HepG2 (cell line): ENCODE results near the gene PXYLP1. TPM values are rescaled to one million over a fixed set of nuclear protein-coding genes. Genes with fewer than 3 reads are reported as not detected.

Experiments
- AHDC1 ChIP-seq: sonication (generic); formaldehyde crosslinking; IDR thresholded peaks from 2 replicates; pipeline ENCODE4 v1.5.1; 2020; ENCODE audit warnings: mild to moderate bottlenecking, missing genetic modification reagents, borderline replicate concordance
- MIXL1 ChIP-seq: IDR thresholded peaks from 2 replicates; pipeline ENCODE4 v1.6.1; 2016
- NCOR1 ChIP-seq: fragments of 200-600 bp; sonication (generic); IDR thresholded peaks from 2 replicates; pipeline ENCODE4 v1.7.0; 2017; ENCODE audit warnings: antibody characterized with exemption, low read length, borderline replicate concordance
- NKX3-1 ChIP-seq: sonication (generic); formaldehyde crosslinking; IDR thresholded peaks from 2 replicates; pipeline ENCODE4 v1.5.0; 2020; ENCODE audit warnings: missing genetic modification reagents
- PHF8 ChIP-seq: sonication (generic); formaldehyde crosslinking; IDR thresholded peaks from 2 replicates; pipeline ENCODE4 v1.5.0; 2020; ENCODE audit warnings: missing genetic modification reagents
- RFXANK ChIP-seq: IDR thresholded peaks from 2 replicates; pipeline ENCODE4 v1.6.1; 2016
- RXRA ChIP-seq: sonication (generic); formaldehyde crosslinking; IDR thresholded peaks from 2 replicates; pipeline ENCODE4 v1.5.1; 2020; ENCODE audit warnings: missing genetic modification reagents
- SOX6 ChIP-seq, 2 experiments: fragments of 450-650 bp in 1 of 2; sonication (generic) in 1 of 2; formaldehyde crosslinking in 1 of 2; IDR thresholded peaks; 2 replicates each; pipeline versions ENCODE4 v1.4.0 to v1.6.1; 2017 to 2020; ENCODE audit warnings: antibody characterized with exemption in 1 of 2, mild to moderate bottlenecking in 1 of 2, missing genetic modification reagents in 1 of 2
- SP5 ChIP-seq: IDR thresholded peaks from 2 replicates; pipeline ENCODE4 v1.6.1; 2016; ENCODE audit warnings: low read depth, borderline replicate concordance
- ZHX1 ChIP-seq: sonication (generic); formaldehyde crosslinking; IDR thresholded peaks from 2 replicates; pipeline ENCODE4 v1.8.1; 2022; ENCODE audit warnings: low read depth, mild to moderate bottlenecking, missing genetic modification reagents
- ZNF124 ChIP-seq: sonication (generic); formaldehyde crosslinking; IDR thresholded peaks from 2 replicates; pipeline ENCODE4 v1.4.0; 2020; ENCODE audit warnings: missing genetic modification reagents
- ZNF331 ChIP-seq: sonication (generic); formaldehyde crosslinking; IDR thresholded peaks from 2 replicates; pipeline ENCODE4 v1.4.0; 2020; ENCODE audit warnings: missing genetic modification reagents
- ZNF350 ChIP-seq: sonication (generic); formaldehyde crosslinking; IDR thresholded peaks from 2 replicates; pipeline ENCODE4 v1.4.0; 2020; ENCODE audit warnings: mild to moderate bottlenecking, low read depth, missing genetic modification reagents, borderline replicate concordance
- ZNF572 ChIP-seq: sonication (generic); formaldehyde crosslinking; IDR thresholded peaks from 2 replicates; pipeline ENCODE4 v1.5.1; 2020; ENCODE audit warnings: mild to moderate bottlenecking, missing genetic modification reagents
- ZNF713 ChIP-seq: sonication (generic); formaldehyde crosslinking; IDR thresholded peaks from 2 replicates; pipeline ENCODE4 v1.4.0; 2020; ENCODE audit warnings: mild to moderate bottlenecking, missing genetic modification reagents
- polyA plus RNA-seq, 8 experiments: library from polyadenylated mRNA; depleted of rRNA in 3 of 8; stranded (reverse) in 7 of 8; unstranded in 1 of 8; fragments of >200 nt; fragmentation: Illumina TruSeq in 4 of 8; extraction: Trizol in 4 of 8; gene quantifications; 2 replicates each; pipeline versions ENCODE4 v1.2.1 to v1.2.3, GENCODE V29; 2011 to 2016; ENCODE audit warnings: low read depth in 4 of 8, missing spikeins in 1 of 8, mixed read lengths in 1 of 8; ENCODE audit not compliant: insufficient read depth in 1 of 8
- total RNA-seq, 5 experiments: library from RNA; depleted of rRNA; stranded (reverse); fragments of >200 nt; fragmentation: Illumina TruSeq; extraction: Trizol; gene quantifications; 2 replicates each; pipeline ENCODE4 v1.2.3, GENCODE V29; 2016; ENCODE audit warnings: low read depth in 1 of 5
- TF ChIP-seq, protein P1 (sequence below): sonication (generic); formaldehyde crosslinking; IDR thresholded peaks from 2 replicates; pipeline ENCODE4 v1.4.0; 2020; ENCODE audit warnings: missing genetic modification reagents, mild to moderate bottlenecking, borderline replicate concordance
- TF ChIP-seq, protein P2 (sequence below): sonication (generic); formaldehyde crosslinking; IDR thresholded peaks from 2 replicates; pipeline ENCODE4 v1.4.0; 2020; ENCODE audit warnings: missing genetic modification reagents

The PXYLP1 gene
- total and polyA plus RNA-seq, 2 of the 13 experiments (the other 11 are each of a cell fraction or from before 2014, with no cell fraction given) = 4.9 to 8.1 TPM

DNA sequence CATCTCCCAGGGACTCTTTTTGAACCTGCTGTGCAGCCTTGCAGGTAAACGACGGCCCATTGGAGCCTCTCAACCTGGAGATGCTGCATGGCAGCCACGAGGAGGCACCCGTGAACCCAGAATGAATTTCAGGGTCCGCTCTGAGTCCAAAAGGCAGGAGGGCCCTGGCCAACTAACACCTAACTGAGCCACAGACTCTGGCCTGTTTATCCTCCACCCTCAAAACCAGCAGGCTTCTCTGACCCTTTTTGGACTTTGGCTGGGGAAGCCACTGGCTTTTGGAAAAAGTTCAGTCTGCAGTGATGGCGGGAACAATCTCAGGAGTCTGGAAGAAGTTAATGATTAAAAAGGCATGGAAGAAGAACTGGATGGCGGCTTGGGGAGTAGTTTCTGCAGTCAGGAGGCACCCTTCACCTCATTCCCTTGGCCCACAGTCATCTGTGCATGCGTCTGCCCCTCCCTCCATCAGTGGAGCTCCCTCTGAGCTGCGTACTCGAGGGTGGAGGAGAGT is 4.1 kb downstream of the PXYLP1 start (continued):
- no peak for TF ChIP-seq SOX6 (IDR thresholded peaks at IDR 0.05)
- peak; percentile 51 for TF ChIP-seq SOX6 (CRISPR knock-in tag; IDR thresholded peaks at IDR 0.05)
- no peak for TF ChIP-seq NKX3-1 (CRISPR knock-in tag)
- no peak for TF ChIP-seq SP5 (CRISPR knock-in tag)
- peak; percentile 42; the same call in 1 of the 2 replicates for TF ChIP-seq ZNF331
- TF ChIP-seq, protein P1, sequence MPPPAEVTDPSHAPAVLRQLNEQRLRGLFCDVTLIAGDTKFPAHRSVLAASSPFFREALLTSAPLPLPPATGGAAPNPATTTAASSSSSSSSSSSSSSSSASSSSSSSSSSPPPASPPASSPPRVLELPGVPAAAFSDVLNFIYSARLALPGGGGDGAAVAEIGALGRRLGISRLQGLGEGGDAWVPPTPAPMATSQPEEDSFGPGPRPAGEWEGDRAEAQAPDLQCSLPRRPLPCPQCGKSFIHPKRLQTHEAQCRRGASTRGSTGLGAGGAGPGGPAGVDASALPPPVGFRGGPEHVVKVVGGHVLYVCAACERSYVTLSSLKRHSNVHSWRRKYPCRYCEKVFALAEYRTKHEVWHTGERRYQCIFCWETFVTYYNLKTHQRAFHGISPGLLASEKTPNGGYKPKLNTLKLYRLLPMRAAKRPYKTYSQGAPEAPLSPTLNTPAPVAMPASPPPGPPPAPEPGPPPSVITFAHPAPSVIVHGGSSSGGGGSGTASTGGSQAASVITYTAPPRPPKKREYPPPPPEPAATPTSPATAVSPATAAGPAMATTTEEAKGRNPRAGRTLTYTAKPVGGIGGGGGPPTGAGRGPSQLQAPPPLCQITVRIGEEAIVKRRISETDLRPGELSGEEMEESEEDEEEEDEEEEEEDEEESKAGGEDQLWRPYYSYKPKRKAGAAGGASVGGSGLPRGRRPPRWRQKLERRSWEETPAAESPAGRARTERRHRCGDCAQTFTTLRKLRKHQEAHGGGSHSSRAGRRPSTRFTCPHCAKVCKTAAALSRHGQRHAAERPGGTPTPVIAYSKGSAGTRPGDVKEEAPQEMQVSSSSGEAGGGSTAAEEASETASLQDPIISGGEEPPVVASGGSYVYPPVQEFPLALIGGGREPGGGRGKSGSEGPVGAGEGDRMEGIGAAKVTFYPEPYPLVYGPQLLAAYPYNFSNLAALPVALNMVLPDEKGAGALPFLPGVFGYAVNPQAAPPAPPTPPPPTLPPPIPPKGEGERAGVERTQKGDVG (CRISPR knock-in tag) = no peak
- no peak for TF ChIP-seq ZNF572
- peak; percentile 83 for TF ChIP-seq NCOR1
- TF ChIP-seq RXRA (CRISPR knock-in tag) = peak; percentile 72
- TF ChIP-seq ZNF124 = peak; percentile 75; the same call in 1 of the 2 replicates
- TF ChIP-seq PHF8 (CRISPR knock-in tag) = 0 out of 2 replicates have a peak, but pooled peaks have one; percentile 21
- no peak for TF ChIP-seq ZNF713 (CRISPR knock-in tag)
- 0 out of 2 replicates have a peak, but pooled peaks have one; percentile 31 for TF ChIP-seq ZHX1
- TF ChIP-seq, protein P2, sequence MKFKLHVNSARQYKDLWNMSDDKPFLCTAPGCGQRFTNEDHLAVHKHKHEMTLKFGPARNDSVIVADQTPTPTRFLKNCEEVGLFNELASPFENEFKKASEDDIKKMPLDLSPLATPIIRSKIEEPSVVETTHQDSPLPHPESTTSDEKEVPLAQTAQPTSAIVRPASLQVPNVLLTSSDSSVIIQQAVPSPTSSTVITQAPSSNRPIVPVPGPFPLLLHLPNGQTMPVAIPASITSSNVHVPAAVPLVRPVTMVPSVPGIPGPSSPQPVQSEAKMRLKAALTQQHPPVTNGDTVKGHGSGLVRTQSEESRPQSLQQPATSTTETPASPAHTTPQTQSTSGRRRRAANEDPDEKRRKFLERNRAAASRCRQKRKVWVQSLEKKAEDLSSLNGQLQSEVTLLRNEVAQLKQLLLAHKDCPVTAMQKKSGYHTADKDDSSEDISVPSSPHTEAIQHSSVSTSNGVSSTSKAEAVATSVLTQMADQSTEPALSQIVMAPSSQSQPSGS (CRISPR knock-in tag) = peak; percentile 54; the same call in 1 of the 2 replicates
- 0 out of 2 replicates have a peak, but pooled peaks have one; percentile 31 for TF ChIP-seq AHDC1 (CRISPR knock-in tag)
- TF ChIP-seq MIXL1 (CRISPR knock-in tag) = peak; percentile 46; the same call in 1 of the 2 replicates
- no peak for TF ChIP-seq RFXANK (CRISPR knock-in tag)
- TF ChIP-seq ZNF350 (CRISPR knock-in tag) = peak; percentile 17; the same call in 1 of the 2 replicates
